DMS79 (cell line): Measurements from ENCODE around the gene SNAPC4.
A peak's percentile ranks its signal among the peaks of the same experiment; 100 is the strongest.
"Not testable (repeated sequence)": the region's sequence is repeated elsewhere in the genome, so short reads cannot be mapped to it uniquely, and the experiment has no call there.

Source experiments
- DNase-seq: peaks from one replicate; lab custom pipeline; 2025; lab: John Stamatoyannopoulos, UW

Gene SNAPC4

DNA sequence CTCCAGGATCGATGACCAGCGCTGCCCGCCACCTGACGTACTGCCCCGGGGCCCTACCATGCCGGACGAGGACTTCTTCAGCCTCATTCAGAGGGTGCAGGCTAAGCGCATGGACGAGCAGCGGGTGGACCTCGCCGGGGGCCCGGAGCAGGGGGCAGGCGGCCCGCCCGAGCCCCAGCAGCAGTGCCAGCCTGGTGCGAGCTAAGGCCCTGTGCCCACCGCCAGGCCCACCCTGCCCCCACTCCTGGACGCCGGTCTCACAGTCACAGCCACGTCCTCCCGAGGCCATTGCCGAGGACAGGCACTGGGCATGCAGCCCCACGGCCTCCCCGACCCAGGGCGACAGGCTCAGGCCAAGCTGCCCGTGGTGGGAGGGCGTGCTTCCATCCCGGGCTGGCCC, 42.0 kb downstream of the SNAPC4 start:
- DNase-seq: no peak

DNA sequence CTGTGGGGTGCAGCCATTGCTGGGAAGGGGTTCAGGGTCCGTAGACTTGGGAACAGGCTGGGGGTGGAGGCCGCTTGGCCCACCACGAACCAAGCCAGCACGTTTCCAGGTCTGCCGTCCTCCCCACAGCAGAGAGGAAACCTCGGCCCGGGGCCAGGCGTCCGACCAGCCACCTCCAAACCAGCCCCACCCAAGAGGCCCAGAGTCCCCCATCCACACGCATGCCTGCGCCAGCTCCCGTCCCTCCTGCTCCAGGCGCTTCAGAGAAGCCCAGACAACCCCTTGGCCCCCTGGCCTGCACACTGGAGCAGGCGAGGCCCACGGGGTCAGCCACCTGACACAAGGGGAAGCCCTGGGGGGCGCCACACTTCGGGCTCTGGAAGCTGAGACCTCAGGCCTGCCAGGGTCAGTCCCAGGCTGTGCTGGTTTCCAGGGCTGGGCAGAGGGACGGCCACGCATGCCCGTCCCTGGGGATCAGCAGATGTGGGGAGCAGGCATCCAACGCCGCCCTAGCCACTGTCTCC, 42.7 kb downstream of the SNAPC4 start:
- no peak for DNase-seq

DNA sequence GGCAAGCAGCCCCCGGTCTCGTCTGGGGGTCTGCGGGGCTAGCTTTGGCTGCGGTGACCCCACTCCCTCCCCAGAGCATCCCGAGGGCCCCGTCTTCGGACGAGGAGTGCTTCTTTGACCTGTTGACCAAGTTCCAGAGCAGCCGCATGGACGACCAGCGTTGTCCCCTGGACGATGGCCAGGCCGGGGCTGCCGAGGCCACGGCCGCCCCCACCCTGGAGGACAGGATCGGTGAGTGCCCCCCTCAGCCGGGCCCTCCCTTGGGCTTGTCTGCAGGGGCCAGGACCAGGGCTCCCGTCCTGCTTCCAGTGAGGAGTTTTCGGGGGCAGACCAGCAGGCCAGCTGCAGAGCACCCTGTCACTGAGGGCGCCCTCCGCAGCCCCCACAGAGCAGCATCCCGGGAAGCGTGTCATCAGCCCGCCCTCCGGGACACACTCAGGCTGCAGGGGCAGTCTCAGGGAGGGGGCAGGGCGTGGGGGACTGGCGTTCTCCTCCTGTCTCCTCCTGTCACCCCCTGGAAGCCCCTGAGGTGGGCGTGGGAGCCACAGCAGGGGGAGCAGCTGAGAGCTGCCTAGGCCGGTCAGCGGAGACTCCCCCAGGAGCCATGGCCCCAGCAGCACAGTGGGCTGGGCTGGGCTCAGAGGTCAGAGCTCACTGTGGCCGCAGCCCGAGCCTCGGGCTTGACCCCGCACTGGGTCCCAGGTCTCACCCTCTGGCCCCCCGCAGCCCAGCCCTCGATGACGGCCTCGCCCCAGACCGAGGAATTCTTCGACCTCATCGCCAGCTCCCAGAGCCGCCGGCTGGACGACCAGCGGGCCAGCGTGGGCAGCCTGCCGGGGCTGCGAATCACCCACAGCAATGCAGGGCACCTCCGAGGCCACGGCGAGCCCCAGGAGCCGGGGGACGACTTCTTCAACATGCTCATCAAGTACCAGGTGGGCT, 44.1 kb downstream of the SNAPC4 start:
- DNase-seq: no peak

DNA sequence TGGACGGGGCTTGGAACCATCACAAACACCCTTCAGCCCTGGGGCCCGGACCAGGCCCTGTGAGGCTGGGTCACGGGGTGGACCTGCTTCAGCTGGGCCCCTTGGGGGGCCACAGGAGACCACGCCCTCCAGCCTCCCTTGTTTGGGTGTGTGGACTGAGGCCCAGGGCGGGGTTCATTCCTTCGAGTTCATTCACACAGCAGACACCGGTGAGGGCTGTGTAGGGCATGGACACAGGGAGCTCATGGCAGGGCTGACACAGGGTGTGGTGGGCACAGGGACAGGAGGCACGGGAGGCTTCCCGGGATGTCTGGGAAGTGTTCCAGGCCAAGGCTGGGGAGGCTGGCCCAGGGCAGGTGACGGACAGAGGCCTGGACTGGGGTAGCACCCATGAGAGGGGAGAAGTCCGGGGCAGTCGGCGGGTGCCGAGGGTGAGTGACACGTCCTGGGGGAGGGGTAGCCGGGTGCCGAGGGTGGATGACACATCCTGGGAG, 45.3 kb downstream of the SNAPC4 start:
- no peak for DNase-seq

DNA sequence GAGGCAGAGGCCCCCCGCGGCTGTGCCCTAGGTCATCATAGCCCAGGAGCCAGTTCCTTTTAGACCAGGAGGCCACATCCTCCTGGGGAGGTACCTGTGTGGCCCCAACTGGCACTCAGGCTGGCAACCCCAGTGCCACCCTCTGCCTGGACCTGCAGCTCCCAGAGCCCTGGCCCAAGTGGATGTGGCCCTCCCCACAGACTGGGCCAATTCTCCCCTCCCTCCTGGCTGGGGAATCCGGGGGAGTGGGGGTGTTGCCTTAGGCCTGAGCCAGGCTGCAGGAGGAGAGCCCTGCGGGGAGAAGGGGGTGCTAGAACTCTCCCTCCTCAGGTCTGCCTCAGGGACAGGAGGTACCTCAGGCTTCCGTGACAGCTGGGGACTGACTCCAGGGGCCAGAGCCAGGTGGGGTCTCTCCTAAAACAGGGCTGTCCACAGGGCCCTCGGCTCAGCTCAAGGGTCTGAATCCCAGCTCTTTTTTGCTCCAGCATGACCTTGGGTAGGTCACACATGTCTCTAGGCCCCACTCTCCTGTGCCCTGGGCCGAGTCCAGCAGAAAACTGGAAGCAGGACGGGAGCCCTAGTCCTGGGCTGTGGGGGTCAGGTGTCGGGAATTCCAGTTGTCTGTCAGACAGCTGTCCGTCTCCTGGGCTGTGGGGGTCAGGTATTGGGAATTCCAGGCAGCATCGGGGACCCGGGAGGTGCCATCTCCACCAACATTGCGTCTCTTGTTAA, 46.0 kb downstream of the SNAPC4 start:
- DNase-seq: no peak

DNA sequence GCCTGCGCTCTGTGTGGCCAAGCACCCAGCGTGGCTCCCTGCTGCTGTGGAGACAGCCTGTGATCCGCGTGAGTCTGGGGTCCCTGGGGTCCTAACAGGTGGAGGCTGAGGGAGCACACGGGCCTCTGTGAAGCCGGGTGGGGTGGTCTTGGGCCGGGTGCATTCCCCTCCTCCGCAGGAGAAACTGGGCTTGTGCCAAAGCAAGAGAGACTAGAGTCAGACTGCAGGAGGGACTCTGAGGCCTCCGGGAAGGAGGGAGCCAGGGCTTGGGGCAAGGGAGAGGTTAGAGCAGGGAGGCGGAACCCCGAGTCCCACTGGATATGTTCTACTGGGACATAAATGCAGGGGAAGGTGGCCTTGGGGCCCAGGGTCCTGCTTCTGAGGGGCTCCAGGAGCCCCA, 46.9 kb downstream of the SNAPC4 start:
- no peak for DNase-seq

DNA sequence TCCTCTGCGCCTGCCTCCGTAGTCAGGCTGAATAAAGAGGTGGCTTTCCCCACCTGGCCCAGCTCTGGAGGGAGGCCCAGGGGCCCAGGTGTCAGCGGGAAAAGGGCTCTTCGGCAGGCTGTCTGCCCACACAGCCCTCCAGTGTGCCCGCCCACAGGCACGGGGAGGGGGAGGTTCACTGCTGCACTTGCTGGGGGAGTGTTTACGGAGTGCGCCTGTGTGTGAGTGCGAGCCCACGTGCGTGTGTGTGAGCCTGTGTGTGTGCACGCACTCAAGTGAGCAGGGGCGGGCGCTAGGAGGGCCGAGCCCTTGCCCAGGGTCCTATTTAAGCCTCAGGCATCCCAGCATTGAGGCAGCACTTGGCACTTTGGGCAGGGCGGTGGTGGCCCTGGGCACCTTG, 47.3 kb downstream of the SNAPC4 start:
- peak; percentile 73 for DNase-seq

DNA sequence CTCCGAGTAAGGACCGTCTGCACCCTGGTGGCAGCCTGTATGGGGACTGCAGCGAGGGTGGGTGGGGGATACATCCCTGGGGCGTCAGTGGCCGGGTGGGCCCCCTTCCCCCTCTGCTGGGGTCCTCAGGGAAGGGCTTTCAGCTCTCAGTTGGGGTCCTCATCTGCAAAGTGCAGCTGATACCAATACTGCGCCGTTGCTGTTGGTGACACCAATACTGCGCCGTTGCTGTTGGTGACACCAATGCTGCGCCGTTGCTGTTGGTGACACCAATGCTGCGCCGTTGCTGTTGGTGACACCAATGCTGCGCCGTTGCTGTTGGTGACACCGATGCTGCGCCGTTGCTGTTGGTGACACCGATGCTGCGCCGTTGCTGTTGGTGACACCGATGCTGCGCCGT, 48.1 kb downstream of the SNAPC4 start:
- DNase-seq: not testable (repeated sequence)

DNA sequence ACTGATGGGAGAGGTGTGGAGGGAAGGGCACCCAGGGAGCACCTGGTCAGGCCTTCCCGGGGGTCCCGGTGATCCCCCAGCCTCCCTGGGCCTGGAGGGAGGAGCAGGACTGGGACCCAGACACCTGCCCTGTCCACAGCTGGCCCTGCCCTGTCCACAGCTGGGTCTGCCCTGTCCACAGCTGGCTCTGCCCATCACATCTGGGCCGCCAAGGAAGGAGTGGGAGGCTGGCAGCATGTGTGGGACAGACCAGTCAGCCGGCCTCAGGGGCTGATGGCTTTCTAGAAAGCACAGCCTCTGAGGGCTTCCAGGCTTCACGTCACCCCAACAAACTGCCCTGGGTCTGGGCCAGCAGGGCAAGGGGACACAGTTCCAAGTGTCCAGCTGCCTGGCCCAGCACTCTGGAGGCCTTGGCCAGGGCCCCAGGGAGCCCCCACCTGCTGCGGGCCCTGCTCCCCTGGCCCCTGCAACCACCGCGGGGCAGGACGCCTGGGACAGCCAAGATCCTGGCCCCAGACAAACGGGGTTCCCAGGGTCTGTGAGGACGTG, 48.6 kb downstream of the SNAPC4 start:
- DNase-seq: no peak
